ELR (cell line): ENCODE results near the gene SLC1A2.

Experiments
- DNase-seq: peaks from one replicate; pipeline ENCODE4 v3.0.0-alpha.2; 2015; ENCODE audit warnings: low read depth

The SLC1A2 gene

GRCh38 chr11:35348898-35349687 lies 70.3 kb downstream of the SLC1A2 start:
- DNase-seq: no peak

DNA sequence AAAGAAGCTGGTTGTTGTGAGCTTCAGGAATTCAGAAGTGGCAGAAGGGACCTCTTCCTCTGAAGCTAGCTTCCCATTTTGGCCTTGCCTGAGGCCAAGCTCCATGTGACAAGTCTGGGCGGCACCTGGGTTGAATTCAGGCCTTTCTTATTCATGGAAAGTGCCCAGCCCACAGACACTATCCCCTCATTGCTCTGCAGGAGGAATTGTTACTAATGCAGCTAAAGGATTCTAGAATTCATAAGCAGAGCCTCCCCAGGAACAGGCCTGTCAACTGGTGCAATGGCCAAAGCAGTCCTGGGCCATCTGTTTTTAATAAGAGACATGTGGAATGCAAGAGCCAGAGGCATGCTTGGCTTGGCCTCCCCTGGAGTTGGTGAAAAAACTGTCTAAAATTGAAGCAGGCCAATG lies 71.4 kb downstream of the SLC1A2 start:
- DNase-seq: no peak

DNA sequence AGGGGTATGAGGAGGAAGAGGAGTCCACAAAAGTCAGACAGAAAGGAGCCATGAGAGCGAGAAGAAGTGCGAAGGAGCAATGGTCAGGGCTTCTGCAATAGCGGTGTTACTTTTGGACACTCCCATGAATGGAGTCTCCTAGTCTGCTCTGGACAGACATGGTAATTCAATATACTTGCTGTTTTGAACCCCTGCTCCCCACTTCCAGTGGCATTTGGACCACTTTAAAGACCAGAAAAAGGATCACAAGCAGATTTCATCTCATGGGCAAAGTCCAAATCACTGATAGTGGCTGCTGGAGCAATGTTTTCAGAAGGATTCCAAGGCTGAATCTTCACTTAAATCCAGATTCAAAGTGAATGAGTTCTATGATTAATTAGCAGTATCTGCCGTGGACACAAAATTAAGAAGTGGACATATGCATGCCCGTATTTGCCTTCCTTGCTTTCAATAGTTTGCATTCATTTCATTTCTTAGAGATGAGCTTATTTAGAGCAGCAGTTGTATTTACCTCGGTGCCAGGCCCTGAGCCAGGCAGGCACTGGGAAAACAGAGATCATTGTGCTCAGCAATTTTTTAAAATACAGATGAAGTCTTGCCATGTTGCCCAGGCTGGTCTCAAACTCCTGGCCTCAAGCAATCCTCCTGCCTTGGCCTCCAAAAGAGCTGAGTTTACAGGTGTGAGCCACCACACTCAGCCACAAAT lies 72.0 kb downstream of the SLC1A2 start:
- no peak for DNase-seq

DNA sequence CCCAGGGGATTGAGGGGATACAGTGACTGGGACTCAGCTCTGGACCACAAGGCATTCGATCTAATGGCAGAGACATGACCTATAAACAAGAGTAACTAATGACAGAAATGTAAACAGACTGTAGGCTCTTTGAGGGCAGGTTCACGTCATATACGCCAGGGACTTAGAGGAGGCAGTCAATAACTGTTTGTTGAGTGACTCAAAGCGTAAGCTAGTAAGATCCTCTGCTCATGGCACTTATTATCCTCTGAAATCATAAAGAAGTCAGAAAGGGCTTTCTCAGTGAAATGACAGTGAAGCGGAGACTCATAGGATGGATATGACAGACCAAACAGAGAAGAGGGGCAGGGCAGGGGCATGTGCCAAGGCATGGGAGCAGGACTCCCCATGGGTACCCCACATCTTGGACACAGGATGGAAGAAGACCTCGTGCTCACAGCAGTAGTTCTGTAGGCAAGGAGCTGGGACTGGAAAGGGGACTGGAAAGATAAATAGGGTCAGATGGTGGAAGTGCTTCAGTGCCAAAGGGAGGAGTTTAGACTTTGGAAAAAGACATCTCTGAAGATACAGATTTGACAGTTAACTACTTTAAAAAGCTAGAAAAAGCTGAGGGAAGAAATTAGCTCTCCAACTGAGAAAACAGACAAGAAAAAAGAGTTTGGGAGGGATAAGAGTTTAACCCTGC lies 72.7 kb downstream of the SLC1A2 start:
- no peak for DNase-seq

- no peak for DNase-seq
These were observed 74.4 kb downstream of the SLC1A2 start for GRCh38 chr11:35344681-35345574.

- no peak for DNase-seq
These were observed 76.2 kb downstream of the SLC1A2 start for GRCh38 chr11:35343033-35343598.

DNA sequence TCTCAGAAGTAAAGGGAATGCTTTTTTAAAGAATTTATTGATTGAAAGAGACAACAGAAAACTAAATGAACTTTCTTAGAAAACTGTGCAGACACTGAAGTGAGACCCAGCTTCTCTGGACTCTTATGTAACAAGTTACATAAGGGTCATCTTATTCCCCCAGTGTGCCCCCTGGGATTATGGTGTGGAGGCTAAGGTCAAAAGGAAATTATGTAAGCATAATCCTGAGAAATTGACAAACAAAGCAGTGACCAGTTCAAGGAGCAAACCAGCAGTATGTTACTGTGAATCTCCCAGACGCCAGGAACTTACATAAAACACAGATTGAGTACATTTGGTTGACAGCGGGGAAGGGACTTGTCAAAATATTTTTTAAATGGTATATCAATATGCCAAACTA lies 78.6 kb downstream of the SLC1A2 start:
- DNase-seq: no peak

GRCh38 chr11:35340071-35340470 lies 79.3 kb downstream of the SLC1A2 start:
- no peak for DNase-seq

DNA sequence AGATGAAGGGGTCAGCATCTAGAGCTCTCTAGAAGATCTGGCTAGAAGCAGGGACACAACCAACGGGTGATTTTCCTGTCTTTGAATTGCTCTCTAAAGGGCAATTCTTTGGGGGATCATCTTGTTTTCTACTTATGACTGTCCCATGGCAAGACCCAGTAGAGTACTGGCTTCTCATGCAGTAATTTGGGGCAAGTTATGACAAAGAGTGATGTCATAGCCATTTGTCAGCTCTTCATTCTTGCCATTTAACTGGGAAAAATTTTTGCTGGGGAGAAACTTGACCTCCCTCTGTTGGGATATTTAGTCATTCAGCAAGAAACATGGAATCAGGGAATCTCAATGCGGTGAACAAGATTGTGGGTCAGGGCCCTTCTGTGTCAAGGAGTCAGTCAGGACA lies 80.4 kb downstream of the SLC1A2 start:
- peak; percentile 32 for DNase-seq

- no peak for DNase-seq
These were observed 81.4 kb downstream of the SLC1A2 start for GRCh38 chr11:35337914-35338305.

DNA sequence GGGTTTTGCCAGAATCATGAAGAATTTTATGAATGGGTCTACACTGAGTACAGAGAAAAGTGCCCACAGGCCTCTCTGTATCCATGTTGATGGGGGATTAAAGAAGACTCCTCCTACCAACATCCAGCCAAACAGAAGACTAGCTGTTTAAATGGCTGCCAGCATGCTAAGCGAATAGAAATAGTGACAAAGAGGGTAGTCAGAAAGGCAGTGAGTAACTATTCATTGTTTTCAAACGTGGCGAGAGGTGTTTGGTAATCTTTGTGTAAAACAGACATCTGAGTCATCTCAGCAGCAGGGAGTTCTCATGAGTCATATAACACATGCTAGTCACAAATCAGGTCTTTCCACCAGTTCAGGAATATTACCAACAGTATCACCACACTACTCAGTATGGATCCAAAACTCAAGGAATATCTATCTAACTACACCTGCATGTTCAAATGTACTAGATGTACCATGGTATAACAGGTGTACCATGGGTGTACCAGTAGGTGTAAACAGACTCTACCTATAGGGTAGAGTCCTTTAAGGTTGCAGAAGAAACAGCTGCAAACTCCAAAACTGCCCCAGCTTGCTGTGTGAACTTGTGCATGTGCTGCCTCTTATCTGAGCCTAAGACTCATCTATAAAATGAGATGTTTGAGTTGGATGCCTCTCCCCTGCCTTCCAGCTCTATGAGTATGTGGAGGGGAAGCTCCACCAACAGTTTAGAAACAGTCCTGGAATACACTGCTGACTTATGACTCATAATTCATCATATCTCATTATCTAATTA lies 82.0 kb downstream of the SLC1A2 start:
- DNase-seq: peak; percentile 99

DNA sequence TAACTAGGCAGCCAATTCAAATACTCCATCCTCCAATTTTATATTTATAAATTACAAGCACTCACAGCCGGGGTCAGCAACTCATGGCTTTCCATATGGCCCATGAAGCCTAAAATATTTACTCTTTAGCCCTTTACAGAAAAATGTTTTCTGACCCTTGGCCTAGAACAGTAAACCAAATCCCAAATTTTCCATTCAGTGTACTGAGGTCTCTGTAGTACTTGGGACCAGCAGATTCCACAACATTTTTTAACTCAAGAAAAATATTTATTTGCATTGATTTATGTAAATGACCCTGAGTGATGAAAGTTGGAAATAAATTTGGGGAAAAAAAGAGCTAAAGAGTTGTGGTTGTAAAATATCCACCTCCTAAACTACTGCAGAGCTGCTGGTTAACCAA lies 82.6 kb downstream of the SLC1A2 start:
- DNase-seq: no peak

GRCh38 chr11:35335226-35335625 lies 84.1 kb downstream of the SLC1A2 start:
- DNase-seq: no peak

DNA sequence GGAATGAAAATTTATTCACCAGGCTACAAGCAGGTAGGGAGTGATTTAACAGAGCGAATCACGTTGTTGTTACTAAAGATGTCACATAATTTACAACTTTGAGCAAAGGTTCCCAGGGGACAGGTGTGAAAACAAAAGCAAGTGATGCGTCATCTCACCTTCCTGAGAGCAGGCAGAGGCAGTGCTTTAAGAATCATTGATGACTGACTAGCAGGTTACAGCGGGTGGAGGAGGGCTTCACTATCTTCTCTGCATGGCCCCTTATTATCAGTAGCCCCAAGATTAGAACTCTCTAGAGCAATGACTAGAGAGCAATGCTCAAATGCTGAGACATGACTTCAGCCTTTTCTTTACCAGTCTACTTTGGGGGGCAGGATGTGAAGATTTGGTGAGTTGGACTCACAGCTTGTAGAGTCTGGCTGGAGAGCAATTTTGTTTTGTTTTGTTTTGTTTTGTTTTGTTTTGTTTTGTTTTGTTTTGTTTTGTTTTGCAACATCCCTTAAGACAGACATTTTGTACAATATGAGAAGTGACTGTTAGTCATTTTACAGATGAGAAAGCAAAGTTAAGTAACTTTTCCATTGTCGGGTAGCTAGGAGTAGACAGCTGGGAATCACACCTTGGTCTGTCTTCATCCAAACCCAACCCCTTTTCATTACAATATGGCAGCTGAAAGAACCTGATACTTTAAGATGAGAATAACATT lies 84.8 kb downstream of the SLC1A2 start:
- no peak for DNase-seq

DNA sequence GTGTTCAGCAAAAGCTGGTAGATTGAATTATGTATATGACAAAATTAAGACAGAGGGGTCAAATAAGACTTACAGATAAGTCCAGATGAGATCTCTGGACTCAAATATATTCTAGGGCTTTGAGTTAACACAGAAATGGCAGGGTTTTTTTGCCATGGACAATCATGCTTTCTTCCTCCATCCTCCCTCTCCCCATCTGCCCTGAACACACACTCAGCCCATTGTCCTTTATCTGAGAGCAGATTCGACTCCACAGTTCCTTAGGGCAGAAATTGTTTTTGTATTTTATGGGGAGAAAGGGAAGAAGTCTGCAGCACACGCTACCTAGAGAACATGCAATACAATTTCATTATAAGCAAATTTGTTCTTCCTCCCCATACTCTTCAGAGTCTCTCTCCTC lies 86.8 kb downstream of the SLC1A2 start:
- no peak for DNase-seq

DNA sequence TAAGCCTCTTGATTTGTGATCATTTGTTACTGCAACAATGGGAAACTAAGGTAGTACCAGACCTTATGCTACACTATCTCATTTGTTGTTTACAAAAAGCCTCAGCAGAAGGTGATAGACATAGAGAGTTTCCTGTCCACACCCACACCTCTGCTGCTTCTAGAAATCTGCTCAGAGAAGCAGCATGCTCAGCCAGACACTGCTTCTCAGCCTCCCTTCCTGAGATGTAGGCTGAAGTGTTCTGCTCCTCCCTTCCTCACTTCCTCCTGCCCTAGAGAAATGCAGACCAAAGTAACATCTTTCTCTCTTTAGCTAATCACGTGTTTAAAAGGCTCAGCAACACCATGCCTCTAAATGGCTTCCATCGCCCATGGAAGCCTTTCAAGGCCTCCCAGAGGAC lies 88.4 kb downstream of the SLC1A2 start:
- DNase-seq: no peak

- no peak for DNase-seq
These were observed 89.0 kb downstream of the SLC1A2 start for GRCh38 chr11:35330156-35330889.

GRCh38 chr11:35327829-35328228 lies 91.5 kb downstream of the SLC1A2 start:
- DNase-seq: no peak

DNA sequence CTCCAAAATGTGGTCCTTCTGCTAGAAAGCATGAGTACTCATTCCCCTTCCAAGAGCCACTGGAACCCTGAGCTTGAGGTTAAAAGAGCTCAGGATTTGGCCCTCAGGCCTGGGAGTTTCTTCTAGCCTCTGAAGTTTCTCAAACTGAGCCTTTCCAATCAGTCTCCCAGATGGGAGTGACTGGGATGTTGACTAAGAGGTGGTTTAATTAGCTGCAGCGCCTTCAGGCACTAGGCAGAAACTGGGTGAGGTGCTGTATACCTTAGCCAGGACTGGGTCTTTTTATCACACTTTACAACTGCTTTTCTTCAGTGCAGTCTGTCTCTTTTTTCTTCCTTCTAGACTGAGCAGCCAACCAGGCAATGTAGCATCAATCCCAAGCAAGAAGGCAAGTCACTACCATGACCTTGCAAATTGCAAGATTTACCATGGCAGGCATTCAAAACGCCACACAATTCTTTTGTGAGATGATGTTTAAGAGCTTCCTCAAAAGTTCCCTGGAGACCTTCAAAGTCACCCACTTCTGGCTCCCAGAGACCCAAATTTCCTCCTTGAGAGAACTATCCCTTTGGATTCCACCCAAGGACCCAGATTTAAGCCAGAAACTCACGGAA lies 93.0 kb downstream of the SLC1A2 start:
- DNase-seq: no peak
